GM23248 (cell line): ENCODE results near the gene HAO2. TPM values are rescaled to one million over a fixed set of nuclear protein-coding genes. Genes with fewer than 3 reads are reported as not detected.
"Not testable (repeated sequence)": the region's sequence is repeated elsewhere in the genome, so short reads cannot be mapped to it uniquely, and the experiment has no call there.

ENCODE experiments used
- DNase-seq: peaks from one replicate; pipeline ENCODE4 v3.0.0-alpha.2; 2015
- H2AFZ ChIP-seq: fragments of 200-600 bp; sonication (generic); 2 replicates; pipeline ENCODE4 v1.6.1; 2016; ENCODE audit warnings: antibody characterized with exemption
- H3F3A ChIP-seq: fragments of 200-600 bp; sonication (generic); 2 replicates; pipeline ENCODE4 v1.6.1; 2016; ENCODE audit warnings: mild to moderate bottlenecking, antibody characterized with exemption, mixed run types; ENCODE audit not compliant: insufficient read depth
- H3K27ac ChIP-seq: fragments of 200-600 bp; sonication (generic); 2 replicates; pipeline ENCODE4 v1.5.1; 2016; ENCODE audit warnings: mild to moderate bottlenecking
- H3K27me3 ChIP-seq: fragments of 200-600 bp; sonication (generic); replicated peaks from 2 replicates; pipeline ENCODE4 v1.6.1; 2016; ENCODE audit warnings: mild to moderate bottlenecking; ENCODE audit not compliant: insufficient read depth
- H3K36me3 ChIP-seq: fragments of 200-600 bp; sonication (generic); 2 replicates; pipeline ENCODE4 v1.6.1; 2016; ENCODE audit warnings: low read depth, mild to moderate bottlenecking
- H3K4me1 ChIP-seq: fragments of 200-600 bp; sonication (generic); 2 replicates; pipeline ENCODE4 v1.6.1; 2016; ENCODE audit warnings: mild to moderate bottlenecking; ENCODE audit not compliant: insufficient read depth
- H3K4me2 ChIP-seq: fragments of 200-600 bp; sonication (generic); one replicate; pipeline ENCODE4 v1.6.1; 2016; ENCODE audit warnings: mild to moderate bottlenecking; ENCODE audit not compliant: unreplicated experiment
- H3K4me3 ChIP-seq: fragments of 200-600 bp; sonication (generic); 2 replicates; pipeline ENCODE4 v1.5.1; 2016; ENCODE audit warnings: mild to moderate bottlenecking
- H3K79me2 ChIP-seq: fragments of 200-600 bp; sonication (generic); 2 replicates; pipeline ENCODE4 v1.6.1; 2016; ENCODE audit warnings: mild to moderate bottlenecking; ENCODE audit not compliant: insufficient read depth
- H3K9ac ChIP-seq: fragments of 200-600 bp; sonication (generic); 2 replicates; pipeline ENCODE4 v1.6.1; 2016; ENCODE audit warnings: mild to moderate bottlenecking
- H3K9me2 ChIP-seq: fragments of 200-600 bp; sonication (generic); 2 replicates; pipeline ENCODE4 v1.6.1; 2016; ENCODE audit warnings: mixed run types, mild to moderate bottlenecking, moderate library complexity; ENCODE audit not compliant: insufficient read depth
- H3K9me3 ChIP-seq: fragments of 200-600 bp; sonication (generic); one replicate; pipeline ENCODE4 v1.6.1; 2017; ENCODE audit warnings: low read depth
- H4K20me1 ChIP-seq: fragments of 200-600 bp; sonication (generic); 2 replicates; pipeline ENCODE4 v1.6.0; 2016; ENCODE audit not compliant: insufficient read depth
- EZH2 ChIP-seq: fragments of 200-600 bp; sonication (generic); IDR thresholded peaks from 2 replicates; pipeline ENCODE4 v1.6.1; 2018; ENCODE audit warnings: antibody characterized with exemption, mild to moderate bottlenecking; ENCODE audit not compliant: insufficient read depth, poor library complexity, severe bottlenecking
- EZH2phosphoT487 ChIP-seq: fragments of 200-600 bp; sonication (generic); IDR thresholded peaks from 2 replicates; pipeline ENCODE4 v1.6.1; 2018; ENCODE audit warnings: antibody characterized with exemption, moderate library complexity, mild to moderate bottlenecking, low read depth; ENCODE audit not compliant: insufficient read depth
- WGBS, 2 experiments: methylation state at CpG; one replicate each; pipeline ENCODE4 v1.1.6; 2015 to 2017; ENCODE audit warnings: low lambda C conversion rate in 2 of 2, low coverage in 1 of 2; ENCODE audit errors: missing lambda C conversion rate in 2 of 2; 5-methylcytosine and 5-hydroxymethylcytosine counted together
- in situ Hi-C: fragments of 300-500 bp; cut with MboI; formaldehyde crosslinking; loops from 2 replicates; pipeline ENCODE4 v1.15.0; 2020
- polyA plus RNA-seq: library from polyadenylated mRNA; unstranded; fragments of >200 nt; fragmentation: Nextera tagmentation; extraction: Ambion mirVana; gene quantifications from 2 replicates; pipeline ENCODE4 v1.2.1, GENCODE V29; 2016
- total RNA-seq: library from RNA; depleted of rRNA; stranded (reverse); fragments of >200 nt; shearing (Covaris generic); gene quantifications from 2 replicates; pipeline ENCODE4 v1.2.3, GENCODE V29; 2014

HAO2 gene
- total and polyA plus RNA-seq, 2 experiments from 2014 or later, result not detected

GRCh38 chr1:119332622-119333021 lies 36.0 kb upstream of the HAO2 start:
- H3K4me2 ChIP-seq, result no peak overlapping the region
- no peaks in the 10 kb centered on the region for H3K9me2 ChIP-seq
- peaks cover 2% of the 10 kb centered on the region; the same call in 1 of the 2 replicates for H3K4me1 ChIP-seq
- no peak overlapping the region for H2AFZ ChIP-seq
- H4K20me1 ChIP-seq, result no peaks in the 10 kb centered on the region
- DNase-seq, result no peak
- H3F3A ChIP-seq, result no peaks in the 10 kb centered on the region
- no peaks in the 10 kb centered on the region for H3K27me3 ChIP-seq
- no peak overlapping the region for H3K4me3 ChIP-seq
- in situ Hi-C loops, result no loop called here
- no peaks in the 10 kb centered on the region for H3K9me3 ChIP-seq
- no peak overlapping the region for H3K9ac ChIP-seq
- no peaks in the 10 kb centered on the region for H3K79me2 ChIP-seq
- 84% methylated on average over 6 of the region's 6 CpGs for WGBS, 2 experiments
- TF ChIP-seq EZH2phosphoT487 (no peak), EZH2 (no peak)
- H3K36me3 ChIP-seq, result no peaks in the 10 kb centered on the region
- no peak overlapping the region for H3K27ac ChIP-seq

GRCh38 chr1:119333163-119333896 lies 35.3 kb upstream of the HAO2 start:
- H3K9ac ChIP-seq, result no peak overlapping the region
- H3K27me3 ChIP-seq, result no peaks in the 10 kb centered on the region
- no peak overlapping the region for H3K4me3 ChIP-seq
- DNase-seq, result no peak
- no peaks in the 10 kb centered on the region for H3K79me2 ChIP-seq
- H2AFZ ChIP-seq, result no peak overlapping the region
- no peaks in the 10 kb centered on the region for H3K4me1 ChIP-seq
- H3K9me2 ChIP-seq, result no peaks in the 10 kb centered on the region
- H3K9me3 ChIP-seq, result no peaks in the 10 kb centered on the region
- no peaks in the 10 kb centered on the region for H4K20me1 ChIP-seq
- no peaks in the 10 kb centered on the region for H3F3A ChIP-seq
- no peak overlapping the region for H3K4me2 ChIP-seq
- H3K36me3 ChIP-seq, result no peaks in the 10 kb centered on the region
- in situ Hi-C loops, result no loop called here
- no peak overlapping the region for H3K27ac ChIP-seq
- WGBS, 2 experiments, result 91 to 93% methylated on average over 18 to 23 of the region's 23 CpGs
- TF ChIP-seq EZH2phosphoT487 (no peak), EZH2 (no peak)

GRCh38 chr1:119333897-119334250 lies 34.7 kb upstream of the HAO2 start:
- H2AFZ ChIP-seq, H3K9me2 ChIP-seq, H3K9me3 ChIP-seq, H4K20me1 ChIP-seq, H3K27me3 ChIP-seq, H3K4me2 ChIP-seq, DNase-seq, H3K4me1 ChIP-seq, in situ Hi-C loops, H3K79me2 ChIP-seq, H3K9ac ChIP-seq, H3K36me3 ChIP-seq, H3F3A ChIP-seq, H3K27ac ChIP-seq, H3K4me3 ChIP-seq: not testable (repeated sequence)
- WGBS, 2 experiments, result 92 to 97% methylated on average over 16 of the region's 16 CpGs

GRCh38 chr1:119336848-119337247 lies 31.7 kb upstream of the HAO2 start:
- no peak overlapping the region for H3K9ac ChIP-seq
- no peaks in the 10 kb centered on the region for H4K20me1 ChIP-seq
- no peak overlapping the region for H3K4me2 ChIP-seq
- WGBS, 2 experiments, result 52 to 57% methylated on average over 4 of the region's 4 CpGs
- in situ Hi-C loops, result no loop called here
- H3K9me3 ChIP-seq, result no peaks in the 10 kb centered on the region
- TF ChIP-seq EZH2phosphoT487, result no peak
- TF ChIP-seq EZH2, result no peak
- no peak for DNase-seq
- no peak overlapping the region for H3K4me3 ChIP-seq
- no peak overlapping the region for H2AFZ ChIP-seq
- H3K9me2 ChIP-seq, result no peaks in the 10 kb centered on the region
- no peaks in the 10 kb centered on the region for H3K4me1 ChIP-seq
- no peaks in the 10 kb centered on the region for H3F3A ChIP-seq
- no peaks in the 10 kb centered on the region for H3K79me2 ChIP-seq
- no peaks in the 10 kb centered on the region for H3K36me3 ChIP-seq
- no peaks in the 10 kb centered on the region for H3K27me3 ChIP-seq
- H3K27ac ChIP-seq, result no peak overlapping the region

GRCh38 chr1:119338004-119338403 lies 30.6 kb upstream of the HAO2 start:
- Histone ChIP-seq H3K4me3 (no peak overlapping the region), H4K20me1 (no peaks in the 10 kb centered on the region), H3K27me3 (no peaks in the 10 kb centered on the region), H3K4me1 (no peaks in the 10 kb centered on the region), H3F3A (no peaks in the 10 kb centered on the region), H3K36me3 (no peaks in the 10 kb centered on the region), H3K4me2 (no peak overlapping the region), H3K9ac (no peak overlapping the region), H3K9me2 (no peaks in the 10 kb centered on the region), H3K79me2 (no peaks in the 10 kb centered on the region), H3K9me3 (no peaks in the 10 kb centered on the region), H2AFZ (no peak overlapping the region), H3K27ac (no peak overlapping the region)
- WGBS, 2 experiments, result 38 to 59% methylated on average over 2 of the region's 2 CpGs
- no peak for TF ChIP-seq EZH2phosphoT487
- TF ChIP-seq EZH2, result no peak
- no peak for DNase-seq
- in situ Hi-C loops, result no loop called here
